GM21381 (cell line): Measurements from ENCODE around the gene FLT3.
A peak's percentile ranks its signal among the peaks of the same experiment; 100 is the strongest.
"Not testable (repeated sequence)": the region's sequence is repeated elsewhere in the genome, so short reads cannot be mapped to it uniquely, and the experiment has no call there.

Experiments
- ATAC-seq: cut with Tn5 transposase; IDR thresholded peaks from one replicate; pipeline ENCODE4 v1.9.1; 2021; ENCODE audit warnings: mild to moderate bottlenecking, moderate library complexity; ENCODE audit not compliant: unreplicated experiment

The FLT3 gene

DNA sequence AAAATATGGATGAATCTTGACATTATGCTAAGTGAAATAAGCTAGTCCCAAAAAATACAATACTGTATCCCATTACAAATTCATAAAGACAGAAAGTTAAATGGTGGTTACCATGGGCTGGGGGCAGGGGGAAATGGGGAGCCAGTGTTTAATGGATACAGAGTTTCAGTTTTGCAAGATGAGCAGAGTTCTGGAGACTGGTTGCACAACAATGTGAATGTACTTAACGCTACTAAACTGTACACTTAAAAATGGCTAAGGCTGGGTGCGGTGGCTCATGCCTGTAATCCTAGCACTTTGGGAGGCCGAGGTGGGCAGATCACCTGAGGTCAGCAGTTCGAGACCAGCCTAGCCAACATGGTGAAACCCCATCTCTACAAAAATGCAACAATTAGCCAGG lies 1.5 kb upstream of the FLT3 start:
- not testable (repeated sequence) for ATAC-seq

DNA sequence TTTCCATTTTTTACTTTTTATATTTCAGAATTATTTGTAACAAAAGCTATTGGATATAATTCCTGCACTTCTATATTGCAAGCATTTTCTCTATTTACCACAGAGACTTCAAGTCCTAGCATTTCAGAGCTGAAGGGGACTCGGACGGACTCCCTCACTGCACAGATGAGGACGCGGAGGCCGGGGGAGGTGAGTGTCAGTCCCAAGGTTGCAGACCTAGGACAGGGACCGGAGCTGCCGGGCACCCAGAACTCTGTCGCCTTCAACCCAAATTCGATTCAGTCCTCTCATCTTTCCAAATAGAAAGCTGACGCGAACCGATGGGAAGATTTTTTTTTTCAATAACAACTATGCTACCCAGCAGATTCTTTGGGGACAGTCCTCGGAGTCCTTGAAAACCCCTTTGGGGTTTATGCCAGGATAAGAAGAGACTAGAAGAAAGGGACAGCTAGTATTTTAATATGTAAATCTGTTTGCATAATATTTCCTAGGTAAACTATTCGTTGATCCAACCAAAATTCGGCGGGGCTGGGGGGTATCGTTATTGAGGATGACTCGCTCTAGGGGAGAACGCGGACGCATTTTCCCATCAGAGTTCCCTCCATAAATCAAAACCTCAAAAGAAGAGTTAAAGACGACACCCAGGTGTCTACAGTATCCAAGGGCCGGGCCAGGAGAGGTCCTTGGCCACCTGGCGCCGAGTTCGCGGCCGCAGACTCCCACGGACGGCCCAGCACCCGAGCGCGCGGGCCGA lies 803 bp downstream of the FLT3 start:
- ATAC-seq, result no peak

DNA sequence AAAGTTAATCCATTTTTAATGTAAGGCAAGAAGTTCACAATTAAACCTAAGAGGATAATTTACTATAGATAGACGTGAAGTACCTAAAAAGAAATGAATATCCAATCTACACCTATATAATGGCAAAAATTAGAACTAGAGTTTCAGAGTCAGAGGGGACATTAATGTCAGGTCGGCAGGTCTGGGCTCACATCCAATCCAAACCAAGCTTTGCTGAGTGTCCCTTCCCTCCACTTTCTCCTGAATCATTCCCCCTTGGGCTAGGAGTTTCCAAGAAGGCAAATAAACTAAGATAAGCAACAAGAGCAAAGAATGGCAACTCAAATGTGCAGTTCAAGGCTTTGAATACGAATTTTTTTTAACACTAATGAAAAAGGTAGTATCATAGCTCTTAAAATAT lies 2.9 kb downstream of the FLT3 start:
- no peak for ATAC-seq

- no peak for ATAC-seq
Measured at GRCh38 chr13:28094306-28094705, 6.1 kb downstream of the FLT3 start.

GRCh38 chr13:28093881-28094280 lies 6.5 kb downstream of the FLT3 start:
- no peak for ATAC-seq

GRCh38 chr13:28092431-28092830 lies 7.9 kb downstream of the FLT3 start:
- ATAC-seq, result no peak

- no peak for ATAC-seq
Measured at GRCh38 chr13:28089065-28089464, 11.3 kb downstream of the FLT3 start.

DNA sequence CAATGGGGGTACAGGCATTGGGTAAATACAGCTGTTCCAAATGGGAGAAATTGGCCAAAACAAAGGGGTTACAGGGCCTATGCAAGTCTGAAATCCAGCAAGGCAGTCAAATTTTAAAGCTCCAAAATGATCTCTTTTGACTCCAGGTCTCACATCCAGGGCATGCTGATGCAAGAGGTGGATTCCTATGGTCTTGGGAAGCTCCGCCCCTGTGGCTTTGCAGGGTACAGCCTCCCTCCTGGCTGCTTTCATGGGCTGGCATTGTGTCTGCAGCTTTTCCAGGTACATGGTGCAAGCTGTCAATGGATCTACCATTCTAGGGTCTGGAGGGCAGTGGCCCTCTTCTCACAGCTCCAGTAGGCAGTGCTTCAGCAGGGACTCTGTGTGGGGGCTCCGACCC lies 22.6 kb downstream of the FLT3 start:
- ATAC-seq, result not testable (repeated sequence)

DNA sequence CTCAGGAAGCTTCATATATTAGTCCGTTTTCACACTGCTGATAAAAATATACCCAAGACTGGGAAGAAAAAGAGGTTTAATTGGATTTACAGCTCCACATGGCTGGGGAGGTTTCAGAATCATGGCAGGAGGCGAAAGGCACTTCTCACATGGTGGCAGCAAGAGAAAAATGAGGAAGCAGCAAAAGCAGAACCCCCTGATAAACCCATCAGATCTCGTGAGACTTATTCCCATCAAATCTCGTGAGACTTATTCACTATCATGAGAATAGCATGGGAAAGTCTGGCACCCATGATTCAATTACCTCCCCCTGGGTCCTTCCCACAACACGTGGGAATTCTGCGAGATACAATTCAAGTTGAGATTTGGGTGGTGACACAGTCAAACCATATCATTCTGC lies 23.1 kb downstream of the FLT3 start:
- ATAC-seq, result no peak

DNA sequence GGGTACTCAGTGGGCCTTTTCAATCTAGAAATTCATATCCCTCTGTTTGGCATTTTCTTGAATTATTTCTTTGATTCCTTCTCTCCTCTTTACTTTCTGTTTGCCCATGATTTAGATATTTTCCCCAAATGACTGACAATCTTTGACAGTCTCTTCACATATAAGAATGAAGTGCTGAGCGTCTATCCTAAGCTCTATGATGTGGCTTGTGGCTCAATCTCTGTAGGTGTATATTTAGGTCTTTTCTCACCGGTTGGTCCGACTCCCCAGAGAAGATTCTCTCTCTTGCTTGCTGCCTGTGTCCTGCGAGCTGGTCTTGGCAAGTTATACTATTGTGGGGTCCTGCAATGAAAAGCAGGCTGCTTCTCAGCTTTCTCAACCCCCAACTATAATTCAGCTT lies 29.0 kb downstream of the FLT3 start:
- ATAC-seq, result no peak

- no peak for ATAC-seq
Measured at GRCh38 chr13:28067491-28067890, 32.9 kb downstream of the FLT3 start.

DNA sequence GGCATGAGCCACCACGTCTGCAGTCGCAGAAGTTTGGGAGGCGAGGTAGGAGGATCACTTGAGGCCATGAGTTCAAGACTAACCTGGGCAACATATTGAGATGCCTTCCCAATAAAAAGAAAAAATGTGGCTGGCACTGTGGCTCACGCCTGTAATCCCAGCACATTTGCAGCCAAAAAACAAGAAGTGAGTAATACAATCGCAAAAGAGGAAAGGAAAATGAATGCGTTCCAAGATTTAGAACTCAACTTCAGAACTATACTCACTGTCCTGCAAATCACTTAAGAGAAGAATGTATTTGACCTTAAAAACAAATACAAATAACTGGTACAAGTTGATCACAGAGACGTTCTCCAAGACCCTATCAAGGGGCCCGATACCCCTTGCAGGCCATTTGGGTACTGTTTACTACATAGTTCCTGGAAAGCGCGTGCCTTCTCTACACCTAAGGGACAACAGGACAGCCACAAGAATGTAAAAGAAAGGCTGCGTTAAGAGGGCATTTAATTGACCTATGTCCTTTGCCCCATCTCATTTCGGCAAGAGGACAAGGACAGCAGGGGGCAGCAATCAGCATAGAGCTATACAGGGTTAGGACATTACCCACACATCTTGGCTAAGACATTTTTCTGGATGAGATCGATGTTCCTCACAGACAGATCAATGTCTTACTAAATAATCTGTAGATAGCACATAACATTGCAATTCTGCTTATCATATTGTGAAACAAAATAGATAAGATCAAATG lies 41.3 kb downstream of the FLT3 start:
- no peak for ATAC-seq

DNA sequence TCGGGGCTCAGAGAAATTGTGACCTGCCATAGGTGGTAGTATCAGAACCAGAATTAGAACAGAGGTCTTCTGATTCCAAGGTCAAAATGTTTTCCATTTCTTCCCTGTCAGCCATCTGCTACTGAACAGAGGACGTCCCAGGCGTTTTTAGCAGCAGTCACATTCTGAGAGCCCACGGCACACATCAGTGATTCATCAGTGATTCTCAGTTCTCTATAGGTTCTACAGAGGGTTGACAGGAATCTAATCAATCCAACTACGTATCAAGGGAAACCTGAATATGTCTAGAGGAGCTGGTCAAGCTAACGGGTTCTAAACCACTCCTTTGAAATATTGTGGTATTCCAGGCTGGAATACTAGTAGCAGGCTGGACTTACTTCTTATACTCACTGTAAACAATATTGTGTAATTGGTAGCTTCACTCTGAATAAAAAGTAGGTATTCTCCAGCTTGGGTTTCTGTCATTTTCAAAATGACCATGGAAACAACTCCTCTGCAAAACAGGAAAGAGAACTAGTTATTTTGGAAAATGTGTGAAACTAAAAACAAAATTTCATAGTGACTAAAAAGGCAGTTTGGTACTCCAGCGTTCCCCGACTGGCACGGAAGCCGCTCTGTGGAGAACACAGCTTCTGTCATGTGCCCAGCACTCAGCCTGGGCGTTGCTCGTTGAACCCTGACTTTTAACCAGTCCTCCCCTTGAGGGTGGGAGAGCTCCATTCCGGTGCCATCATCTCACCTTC lies 43.2 kb downstream of the FLT3 start:
- peak; percentile 51 for ATAC-seq

- no peak for ATAC-seq
Measured at GRCh38 chr13:28056426-28056825, 44.0 kb downstream of the FLT3 start.

GRCh38 chr13:28055357-28055756 lies 45.0 kb downstream of the FLT3 start:
- no peak for ATAC-seq

DNA sequence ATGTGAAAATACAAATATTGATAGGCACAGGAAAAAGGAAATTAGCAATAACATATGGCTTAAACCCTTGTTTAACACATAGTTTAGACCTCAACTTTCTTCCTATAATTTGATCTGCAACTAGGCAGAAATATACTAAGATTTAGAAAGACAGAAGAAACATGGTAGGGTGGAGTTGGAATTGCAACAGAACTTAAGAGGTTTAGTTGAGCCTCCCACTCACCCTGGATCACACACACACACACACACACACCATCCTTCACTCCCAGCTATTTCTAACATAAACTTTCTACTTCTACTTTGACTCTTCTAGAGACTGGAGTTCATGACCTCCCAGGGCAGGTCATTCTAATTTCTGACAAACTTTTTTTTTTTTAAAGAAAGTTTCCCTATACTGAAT lies 47.4 kb downstream of the FLT3 start:
- no peak for ATAC-seq

DNA sequence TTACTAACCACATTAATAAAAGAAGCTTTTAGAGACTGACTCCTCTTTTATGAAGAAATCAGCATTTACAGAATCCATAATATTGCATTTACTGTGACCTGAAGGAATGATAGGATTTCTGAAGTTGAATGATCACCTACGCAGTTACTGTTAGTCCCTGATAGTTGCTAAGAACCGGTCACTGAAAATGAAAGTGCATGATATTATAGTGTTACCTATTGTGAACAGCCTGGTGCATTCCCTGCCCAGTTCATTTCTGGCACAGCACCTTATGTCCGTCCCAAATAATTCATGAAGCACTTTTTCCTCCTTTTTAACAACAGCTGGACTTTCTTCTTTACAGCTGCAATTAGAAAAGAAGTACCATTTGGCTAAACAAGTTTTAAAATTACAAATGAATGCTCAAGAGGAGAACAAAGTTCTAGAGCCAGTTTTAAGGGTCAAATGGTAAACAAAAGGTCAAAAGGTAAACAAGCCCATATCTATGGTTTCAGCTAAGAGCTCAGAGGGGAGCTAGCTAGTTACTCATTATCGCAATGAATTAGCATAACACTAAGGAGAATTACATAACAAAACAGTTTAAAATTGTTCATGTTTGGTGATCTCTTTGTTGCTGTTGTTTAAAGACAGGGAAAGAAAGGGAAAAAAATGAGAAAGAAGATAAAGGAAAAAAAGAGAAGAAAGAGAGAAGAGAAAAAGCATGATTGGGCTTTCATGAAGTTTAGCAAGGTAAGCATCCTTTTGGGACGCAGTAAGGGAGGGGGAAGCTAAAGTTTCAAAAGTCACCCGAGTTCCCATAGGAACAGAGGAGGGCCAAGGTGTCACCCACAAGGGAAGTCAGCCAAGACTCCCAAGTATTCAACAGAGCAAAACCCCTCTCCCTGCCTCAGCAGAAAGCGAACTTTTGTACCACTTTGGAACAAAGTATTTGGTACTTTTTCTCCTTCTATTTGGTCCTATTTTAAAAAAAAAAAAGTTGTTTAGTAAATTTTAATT lies 50.2 kb downstream of the FLT3 start:
- ATAC-seq, result peak; percentile 52

DNA sequence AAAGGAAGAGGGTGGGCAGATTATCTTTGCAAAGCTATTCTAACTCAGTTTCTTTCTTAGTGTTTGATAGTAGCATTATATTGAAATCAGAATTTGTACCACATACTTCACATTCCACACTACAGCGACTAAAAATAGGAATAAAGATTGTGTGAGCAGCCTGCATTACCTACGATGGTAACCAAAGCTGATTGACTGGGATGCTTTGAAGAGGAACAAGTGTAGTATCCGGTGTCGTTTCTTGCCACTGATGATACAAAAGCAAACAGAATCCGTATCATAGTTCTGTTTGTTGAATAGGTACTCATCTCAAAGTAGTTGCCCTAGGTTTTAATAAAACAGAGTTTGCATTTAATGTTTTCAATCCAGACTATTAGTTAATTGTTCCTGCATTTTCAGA lies 51.2 kb downstream of the FLT3 start:
- ATAC-seq, result no peak

DNA sequence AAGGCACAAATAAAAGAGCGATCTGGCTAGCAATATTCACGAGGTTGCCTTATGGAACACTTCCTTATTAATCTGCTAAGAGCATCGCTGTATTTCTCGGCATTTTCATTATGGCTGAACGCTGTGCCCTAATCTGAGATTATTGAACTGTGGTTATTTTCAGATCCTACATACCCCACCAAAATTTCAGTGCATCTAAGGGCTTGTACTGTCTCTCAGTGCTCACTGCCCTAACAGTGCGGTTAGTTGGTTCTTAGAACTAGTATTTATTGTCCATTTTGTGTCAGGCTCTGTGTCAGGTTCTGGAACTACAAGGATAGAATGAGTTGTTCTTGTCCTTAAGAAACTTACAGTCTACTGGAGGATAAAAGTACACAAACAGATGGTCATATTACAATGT lies 51.6 kb downstream of the FLT3 start:
- no peak for ATAC-seq

DNA sequence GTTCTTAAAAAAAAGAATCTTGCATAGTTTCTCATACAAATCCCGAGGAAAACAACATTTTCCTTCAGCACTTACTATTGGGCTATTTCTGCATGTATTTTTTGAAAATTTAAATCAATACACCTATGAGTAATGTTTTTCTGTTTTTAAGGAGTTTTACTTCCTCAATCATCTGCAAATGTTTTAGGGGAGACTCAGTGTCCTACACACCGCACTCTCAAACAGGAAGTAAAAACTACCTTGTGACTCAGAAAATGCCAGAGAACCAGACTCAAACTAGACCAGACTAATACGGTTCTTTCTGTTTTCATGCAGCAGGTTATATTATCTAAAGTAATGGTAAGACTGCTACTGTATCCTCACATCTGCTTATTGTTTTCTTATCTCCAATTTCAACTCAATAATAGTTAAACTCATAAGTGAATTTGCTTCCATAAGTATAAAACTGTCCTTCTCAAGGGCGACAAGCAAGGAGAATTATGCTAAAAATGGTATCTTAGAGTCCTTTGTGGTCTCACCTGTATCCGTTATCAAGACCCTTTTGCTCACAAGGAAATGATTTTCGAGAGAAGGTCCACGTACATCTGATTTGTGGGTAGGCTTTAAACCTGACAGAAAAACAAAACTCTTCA lies 52.5 kb downstream of the FLT3 start:
- peak; percentile 82 for ATAC-seq
